GM23338 (cell line): ENCODE results near the gene DUSP1. TPM values are rescaled to one million over a fixed set of nuclear protein-coding genes. Genes with fewer than 3 reads are reported as not detected.

ENCODE experiments used
- ATAC-seq: fragments of 200-7000 bp; cut with Tn5 transposase; 3 replicates; pipeline ENCODE4 v1.9.1; 2020
- DNase-seq: peaks from one replicate; pipeline ENCODE4 v3.0.0-alpha.2; 2015; ENCODE audit warnings: low spot score
- H2AFZ ChIP-seq: fragments of 200-600 bp; sonication (generic); 2 replicates; pipeline ENCODE4 v1.8.0; 2016; ENCODE audit warnings: antibody characterized with exemption, mild to moderate bottlenecking, moderate library complexity
- H3F3A ChIP-seq: fragments of 200-600 bp; sonication (generic); replicated peaks from 2 replicates; pipeline ENCODE4 v1.8.0; 2017; ENCODE audit warnings: antibody characterized with exemption, mixed run types, low read depth
- H3K27ac ChIP-seq: fragments of 200-600 bp; sonication (generic); 2 replicates; pipeline ENCODE4 v1.6.1; 2016; ENCODE audit warnings: low read depth
- H3K27me3 ChIP-seq: fragments of 200-600 bp; sonication (generic); 2 replicates; pipeline ENCODE4 v1.8.0; 2016; ENCODE audit warnings: mild to moderate bottlenecking, mixed run types, moderate library complexity; ENCODE audit not compliant: insufficient read depth
- H3K36me3 ChIP-seq: fragments of 200-600 bp; sonication (generic); 2 replicates; pipeline ENCODE4 v1.8.0; 2016; ENCODE audit warnings: mild to moderate bottlenecking; ENCODE audit not compliant: insufficient read depth
- H3K4me1 ChIP-seq: fragments of 200-600 bp; sonication (generic); 2 replicates; pipeline ENCODE4 v1.8.0; 2016; ENCODE audit warnings: mild to moderate bottlenecking, moderate library complexity; ENCODE audit not compliant: insufficient read depth
- H3K4me2 ChIP-seq: fragments of 200-600 bp; sonication (generic); 2 replicates; pipeline ENCODE4 v1.7.1; 2017; ENCODE audit warnings: mixed run types
- H3K4me3 ChIP-seq: fragments of 200-600 bp; sonication (generic); 2 replicates; pipeline ENCODE4 v1.6.1; 2016; ENCODE audit warnings: mixed run types
- H3K79me2 ChIP-seq: fragments of 200-600 bp; sonication (generic); replicated peaks from 2 replicates; pipeline ENCODE4 v1.8.0; 2017; ENCODE audit warnings: mild to moderate bottlenecking; ENCODE audit not compliant: insufficient read depth
- H3K9me2 ChIP-seq: fragments of 200-600 bp; sonication (generic); 2 replicates; pipeline ENCODE4 v1.8.0; 2017; ENCODE audit not compliant: insufficient read depth
- H4K20me1 ChIP-seq: fragments of 200-600 bp; sonication (generic); replicated peaks from 2 replicates; pipeline ENCODE4 v1.8.0; 2017; ENCODE audit warnings: mild to moderate bottlenecking; ENCODE audit not compliant: insufficient read depth
- H3K27ac Mint-ChIP-seq: 2 replicates; pipeline ENCODE4 v1.8.0; 2020; ENCODE audit warnings: inconsistent platforms, mild to moderate bottlenecking, moderate library complexity, mixed read lengths
- H3K27me3 Mint-ChIP-seq: 3 replicates; pipeline ENCODE4 v1.8.0; 2022; ENCODE audit warnings: low read depth, mild to moderate bottlenecking, moderate library complexity, mixed read lengths, inconsistent platforms; ENCODE audit not compliant: insufficient read depth, poor library complexity
- H3K36me3 Mint-ChIP-seq: 3 replicates; pipeline ENCODE4 v1.8.0; 2021; ENCODE audit warnings: low read depth, mild to moderate bottlenecking, inconsistent platforms, moderate library complexity, mixed read lengths
- H3K4me1 Mint-ChIP-seq: 3 replicates; pipeline ENCODE4 v1.8.0; 2020; ENCODE audit warnings: mild to moderate bottlenecking, inconsistent platforms, mixed read lengths
- H3K4me3 Mint-ChIP-seq: 3 replicates; pipeline ENCODE4 v1.8.0; 2021; ENCODE audit warnings: moderate library complexity, mild to moderate bottlenecking, inconsistent platforms, mixed read lengths
- H3K9me3 Mint-ChIP-seq: 3 replicates; pipeline ENCODE4 v1.8.0; 2020; ENCODE audit warnings: moderate library complexity, mild to moderate bottlenecking, inconsistent platforms, mixed read lengths
- CREB1 ChIP-seq: fragments of 250-450 bp; sonication (Bioruptor Pico); IDR thresholded peaks from 2 replicates; pipeline ENCODE4 v1.5.0; 2020; ENCODE audit warnings: low read depth, mild to moderate bottlenecking, moderate library complexity
- EZH2 ChIP-seq: fragments of 200-600 bp; sonication (generic); IDR thresholded peaks from one replicate; pipeline ENCODE4 v1.8.0; 2017; ENCODE audit warnings: antibody characterized with exemption, mild to moderate bottlenecking, low read depth; ENCODE audit not compliant: unreplicated experiment
- EZH2phosphoT487 ChIP-seq: fragments of 200-600 bp; sonication (generic); IDR thresholded peaks from one replicate; pipeline ENCODE4 v1.8.1; 2018; ENCODE audit warnings: antibody characterized with exemption; ENCODE audit not compliant: unreplicated experiment
- JUNB ChIP-seq: IDR thresholded peaks from one replicate; pipeline ENCODE4 v1.6.1; 2016; ENCODE audit warnings: antibody characterized with exemption; ENCODE audit not compliant: unreplicated experiment
- NANOG ChIP-seq: IDR thresholded peaks from 2 replicates; pipeline ENCODE4 v1.6.1; 2016; ENCODE audit warnings: antibody characterized with exemption, borderline replicate concordance
- POLR2AphosphoS5 ChIP-seq: IDR thresholded peaks from 2 replicates; pipeline ENCODE4 v1.6.1; 2016; ENCODE audit warnings: antibody characterized with exemption, low read depth
- STAT1 ChIP-seq: IDR thresholded peaks from one replicate; pipeline ENCODE4 v1.6.1; 2016; ENCODE audit warnings: antibody characterized with exemption; ENCODE audit not compliant: unreplicated experiment
- ZNF114 ChIP-seq: fragments of 250-450 bp; sonication (Bioruptor Pico); IDR thresholded peaks from 2 replicates; pipeline ENCODE4 v1.5.0; 2020; ENCODE audit warnings: mild to moderate bottlenecking, moderate library complexity
- ZNF331 ChIP-seq: fragments of 250-450 bp; sonication (Bioruptor Pico); IDR thresholded peaks from 2 replicates; pipeline ENCODE4 v1.5.0; 2020; ENCODE audit warnings: low read depth, mild to moderate bottlenecking, moderate library complexity
- polyA plus RNA-seq: library from polyadenylated mRNA; unstranded; fragments of >200 nt; fragmentation: Nextera tagmentation; extraction: Ambion mirVana; gene quantifications from 2 replicates; pipeline ENCODE4 v1.2.1, GENCODE V29; 2016
- total RNA-seq: library from RNA; depleted of rRNA; stranded (reverse); fragments of >200 nt; shearing (Covaris generic); gene quantifications from 2 replicates; pipeline ENCODE4 v1.2.3, GENCODE V29; 2014
- TF ChIP-seq, protein P1 (sequence below): fragments of 250-450 bp; sonication (Bioruptor Pico); IDR thresholded peaks from 2 replicates; pipeline ENCODE4 v1.5.0; 2020; ENCODE audit warnings: mild to moderate bottlenecking, moderate library complexity
- TF ChIP-seq, protein P2 (sequence below): IDR thresholded peaks from 2 replicates; pipeline ENCODE4 v1.6.1; 2016; ENCODE audit warnings: antibody characterized with exemption
- TF ChIP-seq, protein P3 (sequence below): IDR thresholded peaks from one replicate; pipeline ENCODE4 v1.6.1; 2018; ENCODE audit warnings: antibody characterized with exemption; ENCODE audit not compliant: unreplicated experiment
- TF ChIP-seq, protein P4 (sequence below), 2 experiments: fragments of 200-600 bp in 1 of 2; sonication (generic) in 1 of 2; conservative IDR thresholded peaks; 2 replicates each; pipeline versions ENCODE4 v1.5.1 to v1.6.1; 2016 to 2017; ENCODE audit warnings: antibody characterized with exemption in 2 of 2, low read depth in 2 of 2, mild to moderate bottlenecking in 2 of 2, moderate library complexity in 1 of 2

Gene DUSP1
- total and polyA plus RNA-seq, 2 experiments from 2014 or later = 9.7 to 17.2 TPM

DNA sequence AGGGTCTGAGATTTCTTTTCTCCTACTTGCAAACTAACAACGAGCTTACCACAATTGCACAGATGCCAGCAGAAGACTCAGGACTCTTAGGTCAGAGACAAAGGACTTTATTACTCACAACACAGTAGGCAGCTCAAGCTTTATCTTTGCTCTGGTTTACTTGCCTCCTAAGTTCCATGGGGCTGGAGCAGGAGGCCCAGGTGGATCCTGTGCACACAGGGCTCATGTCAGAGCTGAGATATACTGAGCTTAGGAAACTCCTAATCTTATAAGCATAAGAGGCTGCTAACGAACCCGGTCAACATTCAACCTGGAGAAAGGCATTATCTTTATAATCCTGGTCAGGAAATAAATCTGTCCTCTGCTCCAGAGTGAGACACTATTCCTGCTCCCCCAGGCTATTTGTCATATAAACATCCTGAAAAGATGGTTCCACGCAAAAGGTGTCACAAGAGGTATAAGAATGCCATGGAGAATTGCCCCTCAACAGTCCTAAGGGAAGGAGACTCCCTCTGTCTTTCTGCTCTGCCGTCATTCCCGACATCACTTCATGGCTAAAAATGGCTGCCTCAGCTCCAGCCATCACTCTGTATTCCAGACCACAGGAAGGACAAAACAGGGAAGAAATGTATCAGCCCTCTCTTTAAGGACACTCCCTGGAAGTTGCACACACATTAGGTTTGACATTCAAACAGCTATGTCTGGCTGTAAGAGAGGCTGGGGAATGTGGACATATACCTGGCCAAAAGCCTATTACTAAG is 16.2 kb downstream of the DUSP1 start:
- Histone ChIP-seq H3K27me3 (peaks cover under 1% of the 10 kb centered on the region), H3K27ac (no peak overlapping the region), H3K4me2 (no peak overlapping the region), H3K4me3 (no peak overlapping the region), H2AFZ (no peak overlapping the region), H3K36me3 (no peaks in the 10 kb centered on the region), H3K79me2 (no peaks in the 10 kb centered on the region), H4K20me1 (no peaks in the 10 kb centered on the region), H3K4me1 (no peaks in the 10 kb centered on the region), H3F3A (no peaks in the 10 kb centered on the region), H3K9me2 (no peaks in the 10 kb centered on the region)
- Mint-ChIP-seq H3K4me1 (peaks cover 9% of the 10 kb centered on the region), H3K4me3 (no peak overlapping the region), H3K27ac (no peak overlapping the region), H3K27me3 (peaks cover 8% of the 10 kb centered on the region), H3K9me3 (no peaks in the 10 kb centered on the region), H3K36me3 (no peaks in the 10 kb centered on the region)
- TF ChIP-seq POLR2AphosphoS5 (no peak), ZNF114 (CRISPR knock-in tag) (no peak), CREB1 (CRISPR knock-in tag) (no peak), STAT1 (no peak), ZNF331 (CRISPR knock-in tag) (no peak), JUNB (no peak), EZH2phosphoT487 (no peak), NANOG (no peak), EZH2 (no peak)
- TF ChIP-seq, protein P1, sequence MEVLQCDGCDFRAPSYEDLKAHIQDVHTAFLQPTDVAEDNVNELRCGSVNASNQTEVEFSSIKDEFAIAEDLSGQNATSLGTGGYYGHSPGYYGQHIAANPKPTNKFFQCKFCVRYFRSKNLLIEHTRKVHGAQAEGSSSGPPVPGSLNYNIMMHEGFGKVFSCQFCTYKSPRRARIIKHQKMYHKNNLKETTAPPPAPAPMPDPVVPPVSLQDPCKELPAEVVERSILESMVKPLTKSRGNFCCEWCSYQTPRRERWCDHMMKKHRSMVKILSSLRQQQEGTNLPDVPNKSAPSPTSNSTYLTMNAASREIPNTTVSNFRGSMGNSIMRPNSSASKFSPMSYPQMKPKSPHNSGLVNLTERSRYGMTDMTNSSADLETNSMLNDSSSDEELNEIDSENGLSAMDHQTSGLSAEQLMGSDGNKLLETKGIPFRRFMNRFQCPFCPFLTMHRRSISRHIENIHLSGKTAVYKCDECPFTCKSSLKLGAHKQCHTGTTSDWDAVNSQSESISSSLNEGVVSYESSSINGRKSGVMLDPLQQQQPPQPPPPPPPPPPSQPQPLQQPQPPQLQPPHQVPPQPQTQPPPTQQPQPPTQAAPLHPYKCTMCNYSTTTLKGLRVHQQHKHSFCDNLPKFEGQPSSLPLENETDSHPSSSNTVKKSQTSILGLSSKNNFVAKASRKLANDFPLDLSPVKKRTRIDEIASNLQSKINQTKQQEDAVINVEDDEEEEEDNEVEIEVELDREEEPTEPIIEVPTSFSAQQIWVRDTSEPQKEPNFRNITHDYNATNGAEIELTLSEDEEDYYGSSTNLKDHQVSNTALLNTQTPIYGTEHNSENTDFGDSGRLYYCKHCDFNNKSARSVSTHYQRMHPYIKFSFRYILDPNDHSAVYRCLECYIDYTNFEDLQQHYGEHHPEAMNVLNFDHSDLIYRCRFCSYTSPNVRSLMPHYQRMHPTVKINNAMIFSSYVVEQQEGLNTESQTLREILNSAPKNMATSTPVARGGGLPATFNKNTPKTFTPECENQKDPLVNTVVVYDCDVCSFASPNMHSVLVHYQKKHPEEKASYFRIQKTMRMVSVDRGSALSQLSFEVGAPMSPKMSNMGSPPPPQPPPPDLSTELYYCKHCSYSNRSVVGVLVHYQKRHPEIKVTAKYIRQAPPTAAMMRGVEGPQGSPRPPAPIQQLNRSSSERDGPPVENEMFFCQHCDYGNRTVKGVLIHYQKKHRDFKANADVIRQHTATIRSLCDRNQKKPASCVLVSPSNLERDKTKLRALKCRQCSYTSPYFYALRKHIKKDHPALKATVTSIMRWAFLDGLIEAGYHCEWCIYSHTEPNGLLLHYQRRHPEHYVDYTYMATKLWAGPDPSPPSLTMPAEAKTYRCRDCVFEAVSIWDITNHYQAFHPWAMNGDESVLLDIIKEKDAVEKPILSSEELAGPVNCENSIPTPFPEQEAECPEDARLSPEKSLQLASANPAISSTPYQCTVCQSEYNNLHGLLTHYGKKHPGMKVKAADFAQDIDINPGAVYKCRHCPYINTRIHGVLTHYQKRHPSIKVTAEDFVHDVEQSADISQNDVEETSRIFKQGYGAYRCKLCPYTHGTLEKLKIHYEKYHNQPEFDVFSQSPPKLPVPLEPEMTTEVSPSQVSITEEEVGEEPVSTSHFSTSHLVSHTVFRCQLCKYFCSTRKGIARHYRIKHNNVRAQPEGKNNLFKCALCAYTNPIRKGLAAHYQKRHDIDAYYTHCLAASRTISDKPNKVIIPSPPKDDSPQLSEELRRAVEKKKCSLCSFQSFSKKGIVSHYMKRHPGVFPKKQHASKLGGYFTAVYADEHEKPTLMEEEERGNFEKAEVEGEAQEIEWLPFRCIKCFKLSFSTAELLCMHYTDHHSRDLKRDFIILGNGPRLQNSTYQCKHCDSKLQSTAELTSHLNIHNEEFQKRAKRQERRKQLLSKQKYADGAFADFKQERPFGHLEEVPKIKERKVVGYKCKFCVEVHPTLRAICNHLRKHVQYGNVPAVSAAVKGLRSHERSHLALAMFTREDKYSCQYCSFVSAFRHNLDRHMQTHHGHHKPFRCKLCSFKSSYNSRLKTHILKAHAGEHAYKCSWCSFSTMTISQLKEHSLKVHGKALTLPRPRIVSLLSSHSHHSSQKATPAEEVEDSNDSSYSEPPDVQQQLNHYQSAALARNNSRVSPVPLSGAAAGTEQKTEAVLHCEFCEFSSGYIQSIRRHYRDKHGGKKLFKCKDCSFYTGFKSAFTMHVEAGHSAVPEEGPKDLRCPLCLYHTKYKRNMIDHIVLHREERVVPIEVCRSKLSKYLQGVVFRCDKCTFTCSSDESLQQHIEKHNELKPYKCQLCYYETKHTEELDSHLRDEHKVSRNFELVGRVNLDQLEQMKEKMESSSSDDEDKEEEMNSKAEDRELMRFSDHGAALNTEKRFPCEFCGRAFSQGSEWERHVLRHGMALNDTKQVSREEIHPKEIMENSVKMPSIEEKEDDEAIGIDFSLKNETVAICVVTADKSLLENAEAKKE (CRISPR knock-in tag) = no peak
- TF ChIP-seq, protein P2, sequence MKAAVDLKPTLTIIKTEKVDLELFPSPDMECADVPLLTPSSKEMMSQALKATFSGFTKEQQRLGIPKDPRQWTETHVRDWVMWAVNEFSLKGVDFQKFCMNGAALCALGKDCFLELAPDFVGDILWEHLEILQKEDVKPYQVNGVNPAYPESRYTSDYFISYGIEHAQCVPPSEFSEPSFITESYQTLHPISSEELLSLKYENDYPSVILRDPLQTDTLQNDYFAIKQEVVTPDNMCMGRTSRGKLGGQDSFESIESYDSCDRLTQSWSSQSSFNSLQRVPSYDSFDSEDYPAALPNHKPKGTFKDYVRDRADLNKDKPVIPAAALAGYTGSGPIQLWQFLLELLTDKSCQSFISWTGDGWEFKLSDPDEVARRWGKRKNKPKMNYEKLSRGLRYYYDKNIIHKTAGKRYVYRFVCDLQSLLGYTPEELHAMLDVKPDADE = no peak
- TF ChIP-seq, protein P3, sequence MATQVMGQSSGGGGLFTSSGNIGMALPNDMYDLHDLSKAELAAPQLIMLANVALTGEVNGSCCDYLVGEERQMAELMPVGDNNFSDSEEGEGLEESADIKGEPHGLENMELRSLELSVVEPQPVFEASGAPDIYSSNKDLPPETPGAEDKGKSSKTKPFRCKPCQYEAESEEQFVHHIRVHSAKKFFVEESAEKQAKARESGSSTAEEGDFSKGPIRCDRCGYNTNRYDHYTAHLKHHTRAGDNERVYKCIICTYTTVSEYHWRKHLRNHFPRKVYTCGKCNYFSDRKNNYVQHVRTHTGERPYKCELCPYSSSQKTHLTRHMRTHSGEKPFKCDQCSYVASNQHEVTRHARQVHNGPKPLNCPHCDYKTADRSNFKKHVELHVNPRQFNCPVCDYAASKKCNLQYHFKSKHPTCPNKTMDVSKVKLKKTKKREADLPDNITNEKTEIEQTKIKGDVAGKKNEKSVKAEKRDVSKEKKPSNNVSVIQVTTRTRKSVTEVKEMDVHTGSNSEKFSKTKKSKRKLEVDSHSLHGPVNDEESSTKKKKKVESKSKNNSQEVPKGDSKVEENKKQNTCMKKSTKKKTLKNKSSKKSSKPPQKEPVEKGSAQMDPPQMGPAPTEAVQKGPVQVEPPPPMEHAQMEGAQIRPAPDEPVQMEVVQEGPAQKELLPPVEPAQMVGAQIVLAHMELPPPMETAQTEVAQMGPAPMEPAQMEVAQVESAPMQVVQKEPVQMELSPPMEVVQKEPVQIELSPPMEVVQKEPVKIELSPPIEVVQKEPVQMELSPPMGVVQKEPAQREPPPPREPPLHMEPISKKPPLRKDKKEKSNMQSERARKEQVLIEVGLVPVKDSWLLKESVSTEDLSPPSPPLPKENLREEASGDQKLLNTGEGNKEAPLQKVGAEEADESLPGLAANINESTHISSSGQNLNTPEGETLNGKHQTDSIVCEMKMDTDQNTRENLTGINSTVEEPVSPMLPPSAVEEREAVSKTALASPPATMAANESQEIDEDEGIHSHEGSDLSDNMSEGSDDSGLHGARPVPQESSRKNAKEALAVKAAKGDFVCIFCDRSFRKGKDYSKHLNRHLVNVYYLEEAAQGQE = no peak
- TF ChIP-seq, protein P4, sequence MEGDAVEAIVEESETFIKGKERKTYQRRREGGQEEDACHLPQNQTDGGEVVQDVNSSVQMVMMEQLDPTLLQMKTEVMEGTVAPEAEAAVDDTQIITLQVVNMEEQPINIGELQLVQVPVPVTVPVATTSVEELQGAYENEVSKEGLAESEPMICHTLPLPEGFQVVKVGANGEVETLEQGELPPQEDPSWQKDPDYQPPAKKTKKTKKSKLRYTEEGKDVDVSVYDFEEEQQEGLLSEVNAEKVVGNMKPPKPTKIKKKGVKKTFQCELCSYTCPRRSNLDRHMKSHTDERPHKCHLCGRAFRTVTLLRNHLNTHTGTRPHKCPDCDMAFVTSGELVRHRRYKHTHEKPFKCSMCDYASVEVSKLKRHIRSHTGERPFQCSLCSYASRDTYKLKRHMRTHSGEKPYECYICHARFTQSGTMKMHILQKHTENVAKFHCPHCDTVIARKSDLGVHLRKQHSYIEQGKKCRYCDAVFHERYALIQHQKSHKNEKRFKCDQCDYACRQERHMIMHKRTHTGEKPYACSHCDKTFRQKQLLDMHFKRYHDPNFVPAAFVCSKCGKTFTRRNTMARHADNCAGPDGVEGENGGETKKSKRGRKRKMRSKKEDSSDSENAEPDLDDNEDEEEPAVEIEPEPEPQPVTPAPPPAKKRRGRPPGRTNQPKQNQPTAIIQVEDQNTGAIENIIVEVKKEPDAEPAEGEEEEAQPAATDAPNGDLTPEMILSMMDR (conservative IDR thresholded peaks at IDR 0.05; ENCODE audit: low read depth in 2 of 2) = no peak
- ATAC-seq (no peak), DNase-seq (no peak)
